GM21526 (cell line): Measurements from ENCODE around the gene FMNL3.
"Not testable (repeated sequence)": the region's sequence is repeated elsewhere in the genome, so short reads cannot be mapped to it uniquely, and the experiment has no call there.

Experiments used
- ATAC-seq: cut with Tn5 transposase; IDR thresholded peaks from one replicate; pipeline ENCODE4 v1.9.1; 2021; ENCODE audit warnings: moderate library complexity; ENCODE audit not compliant: unreplicated experiment, low FRiP score

Gene FMNL3

GRCh38 chr12:49707128-49707811, at the start of gene FMNL3:
FMNL3 (minus strand) TSS chr12:49707405; CDS start chr12:49707180, 225 bp downstream.
- ATAC-seq = peak; percentile 69

- no peak for ATAC-seq
Measured at GRCh38 chr12:49750996-49751393, 43.8 kb upstream of the FMNL3 start.

GRCh38 chr12:49750027-49750995, 43.1 kb upstream of the FMNL3 start:
- no peak for ATAC-seq

GRCh38 chr12:49748800-49749199, 41.6 kb upstream of the FMNL3 start:
- ATAC-seq = no peak

- no peak for ATAC-seq
Measured at GRCh38 chr12:49748306-49748705, 41.1 kb upstream of the FMNL3 start.

- no peak for ATAC-seq
Measured at GRCh38 chr12:49744363-49744885, 37.2 kb upstream of the FMNL3 start.

GRCh38 chr12:49741882-49742620, 34.8 kb upstream of the FMNL3 start:
- ATAC-seq = peak; percentile 58

GRCh38 chr12:49740930-49741881, 34.0 kb upstream of the FMNL3 start, which contains the start of gene TMBIM6:
TMBIM6 (plus strand) TSS chr12:49741557; CDS start chr12:49752494, 10,937 bp downstream.
- ATAC-seq = peak; percentile 95

GRCh38 chr12:49740277-49740676, 33.1 kb upstream of the FMNL3 start:
- ATAC-seq = not testable (repeated sequence)

- not testable (repeated sequence) for ATAC-seq
Measured at GRCh38 chr12:49738721-49739120, 31.5 kb upstream of the FMNL3 start.

- ATAC-seq = not testable (repeated sequence)
Measured at GRCh38 chr12:49734900-49735299, 27.7 kb upstream of the FMNL3 start.

- ATAC-seq = no peak
Measured at GRCh38 chr12:49733219-49734017, 26.2 kb upstream of the FMNL3 start.

GRCh38 chr12:49730568-49731101, 23.4 kb upstream of the FMNL3 start:
- no peak for ATAC-seq

- no peak for ATAC-seq
Measured at GRCh38 chr12:49730050-49730449, 22.8 kb upstream of the FMNL3 start.

- no peak for ATAC-seq
Measured at GRCh38 chr12:49728446-49728845, 21.2 kb upstream of the FMNL3 start.

GRCh38 chr12:49721355-49721754, 14.2 kb upstream of the FMNL3 start:
- not testable (repeated sequence) for ATAC-seq

GRCh38 chr12:49720214-49720613, 13.0 kb upstream of the FMNL3 start:
- no peak for ATAC-seq

- not testable (repeated sequence) for ATAC-seq
Measured at GRCh38 chr12:49717800-49718199, 10.6 kb upstream of the FMNL3 start.
